Liver (tissue), 9 donors: ENCODE results near the gene PDGFD. TPM values are rescaled to one million over a fixed set of nuclear protein-coding genes. Genes with fewer than 3 reads are reported as not detected.

ENCODE experiments used
- DNase-seq: peaks from one replicate; pipeline ENCODE4 v3.0.0-alpha.2; 2017; ENCODE audit warnings: low spot score
- H3K27ac ChIP-seq, 2 donors: one replicate each; pipeline ENCODE4 v1.7.0; 2013; ENCODE audit warnings: inconsistent platforms in 2 of 2, low read length in 2 of 2, control low read depth in 1 of 2, low read depth in 1 of 2, mild to moderate bottlenecking in 1 of 2
- H3K27me3 ChIP-seq, 4 donors: one replicate each; pipeline versions ENCODE4 v1.6.1 to v1.7.0; 2013; ENCODE audit warnings: low read length in 3 of 4, inconsistent platforms in 1 of 4, mild to moderate bottlenecking in 1 of 4, moderate library complexity in 1 of 4; ENCODE audit not compliant: control insufficient read depth in 4 of 4, insufficient read depth in 4 of 4
- H3K36me3 ChIP-seq, 4 donors: one replicate each; pipeline versions ENCODE4 v1.6.1 to v1.7.0; 2013; ENCODE audit warnings: low read length in 3 of 4, mild to moderate bottlenecking in 3 of 4, low read depth in 1 of 4, moderate library complexity in 1 of 4; ENCODE audit not compliant: control insufficient read depth in 4 of 4, insufficient read depth in 3 of 4
- H3K4me1 ChIP-seq, 4 donors: one replicate each; pipeline versions ENCODE4 v1.6.1 to v1.7.0; 2013; ENCODE audit warnings: low read length in 3 of 4, mild to moderate bottlenecking in 3 of 4, moderate library complexity in 1 of 4; ENCODE audit not compliant: control insufficient read depth in 4 of 4, insufficient read depth in 4 of 4
- H3K4me3 ChIP-seq, 3 donors: one replicate each; pipeline versions ENCODE4 v1.6.1 to v1.7.0; 2013; ENCODE audit warnings: low read length in 3 of 3, control low read depth in 1 of 3, low read depth in 1 of 3, mild to moderate bottlenecking in 1 of 3
- H3K9ac ChIP-seq, 2 donors: one replicate each; pipeline ENCODE4 v1.7.0; 2013; ENCODE audit warnings: low read length in 2 of 2, mild to moderate bottlenecking in 2 of 2, moderate library complexity in 2 of 2, control low read depth in 1 of 2, low read depth in 1 of 2
- H3K9me3 ChIP-seq, 4 donors: one replicate each; pipeline versions ENCODE4 v1.6.1 to v1.7.0; 2013; ENCODE audit warnings: low read length in 3 of 4; ENCODE audit not compliant: control insufficient read depth in 4 of 4
- EGR1 ChIP-seq, 2 donors: IDR thresholded peaks; 2 replicates each; pipeline ENCODE4 v1.6.1; 2016 to 2018; ENCODE audit warnings: antibody characterized with exemption in 2 of 2, low read depth in 2 of 2
- FOXA1 ChIP-seq: IDR thresholded peaks from 2 replicates; pipeline ENCODE4 v1.6.1; 2016; ENCODE audit warnings: antibody characterized with exemption
- GABPA ChIP-seq, 2 donors: IDR thresholded peaks in 1 of 2; conservative IDR thresholded peaks in 1 of 2; 2 replicates each; pipeline ENCODE4 v1.6.1; 2016; ENCODE audit warnings: antibody characterized with exemption in 2 of 2, mild to moderate bottlenecking in 1 of 2, moderate library complexity in 1 of 2
- HNF4A ChIP-seq, 2 donors: conservative IDR thresholded peaks; 2 replicates each; pipeline ENCODE4 v1.6.1; 2016; ENCODE audit warnings: antibody characterized with exemption in 2 of 2, mild to moderate bottlenecking in 2 of 2
- JUND ChIP-seq, 2 donors: IDR thresholded peaks; 2 replicates each; pipeline ENCODE4 v1.6.1; 2016; ENCODE audit warnings: antibody characterized with exemption in 2 of 2
- NR2F2 ChIP-seq: IDR thresholded peaks from 2 replicates; pipeline ENCODE4 v1.6.1; 2016; ENCODE audit warnings: antibody characterized with exemption
- RAD21 ChIP-seq, 2 donors: IDR thresholded peaks; 2 replicates each; pipeline ENCODE4 v1.6.1; 2016; ENCODE audit warnings: antibody characterized with exemption in 2 of 2, mild to moderate bottlenecking in 2 of 2
- RXRA ChIP-seq, 2 donors: IDR thresholded peaks; 2 replicates each; pipeline ENCODE4 v1.6.1; 2017 to 2018; ENCODE audit warnings: antibody characterized with exemption in 2 of 2, mild to moderate bottlenecking in 1 of 2
- SP1 ChIP-seq: IDR thresholded peaks from 2 replicates; pipeline ENCODE4 v1.6.1; 2018; ENCODE audit warnings: antibody characterized with exemption, mild to moderate bottlenecking
- TAF1 ChIP-seq: conservative IDR thresholded peaks from 2 replicates; pipeline ENCODE4 v1.6.1; 2016; ENCODE audit warnings: antibody characterized with exemption, mild to moderate bottlenecking
- YY1 ChIP-seq: IDR thresholded peaks from 2 replicates; pipeline ENCODE4 v1.6.1; 2016; ENCODE audit warnings: antibody characterized with exemption, mild to moderate bottlenecking
- WGBS: extraction: QIAGEN DNeasy Blood & Tissue Kit; methylation state at CpG from one replicate; pipeline ENCODE4 v1.1.7; 2013; 5-methylcytosine and 5-hydroxymethylcytosine counted together
- polyA plus RNA-seq, 2 donors: library from polyadenylated mRNA; stranded (reverse) in 1 of 2; unstranded in 1 of 2; fragments of 200-250 nt in 1 of 2; fragments of >200 nt in 1 of 2; fragmentation: Nextera tagmentation in 1 of 2; extraction: Ambion mirVana in 1 of 2; gene quantifications; one replicate each; pipeline versions ENCODE4 v1.2.1 to v1.2.3, GENCODE V29; 2013 to 2015
- total RNA-seq, 2 donors: library from RNA; depleted of rRNA; stranded (reverse); fragments of >200 nt; gene quantifications; one replicate each; pipeline ENCODE4 v1.2.3, GENCODE V29; 2014
- TF ChIP-seq, protein P1 (sequence below): IDR thresholded peaks from 2 replicates; pipeline ENCODE4 v1.6.1; 2016; ENCODE audit warnings: antibody characterized with exemption
- TF ChIP-seq, protein P2 (sequence below): IDR thresholded peaks from 2 replicates; pipeline ENCODE4 v1.6.1; 2016; ENCODE audit warnings: antibody characterized with exemption
- TF ChIP-seq, protein P3 (sequence below): IDR thresholded peaks from 2 replicates; pipeline ENCODE4 v1.6.1; 2016; ENCODE audit warnings: antibody characterized with exemption, mild to moderate bottlenecking
- TF ChIP-seq, protein P4 (sequence below): fragments of 150-350 bp; IDR thresholded peaks from 2 replicates; pipeline ENCODE4 v1.5.1; 2017; ENCODE audit warnings: improper control_type of control experiment, low read depth, low read length; ENCODE audit not compliant: missing input control
- TF ChIP-seq, protein P5 (sequence below): IDR thresholded peaks from 2 replicates; pipeline ENCODE4 v1.6.1; 2016; ENCODE audit warnings: antibody characterized with exemption
- donor health status: healthy.
- donor health status: healthy.
- donor health status: healthy.
- donor health status: healthy.
- donor health status: healthy.

PDGFD gene
- total and polyA plus RNA-seq, 4 donors = 1.0 to 3.3 (median 2.1) TPM

DNA sequence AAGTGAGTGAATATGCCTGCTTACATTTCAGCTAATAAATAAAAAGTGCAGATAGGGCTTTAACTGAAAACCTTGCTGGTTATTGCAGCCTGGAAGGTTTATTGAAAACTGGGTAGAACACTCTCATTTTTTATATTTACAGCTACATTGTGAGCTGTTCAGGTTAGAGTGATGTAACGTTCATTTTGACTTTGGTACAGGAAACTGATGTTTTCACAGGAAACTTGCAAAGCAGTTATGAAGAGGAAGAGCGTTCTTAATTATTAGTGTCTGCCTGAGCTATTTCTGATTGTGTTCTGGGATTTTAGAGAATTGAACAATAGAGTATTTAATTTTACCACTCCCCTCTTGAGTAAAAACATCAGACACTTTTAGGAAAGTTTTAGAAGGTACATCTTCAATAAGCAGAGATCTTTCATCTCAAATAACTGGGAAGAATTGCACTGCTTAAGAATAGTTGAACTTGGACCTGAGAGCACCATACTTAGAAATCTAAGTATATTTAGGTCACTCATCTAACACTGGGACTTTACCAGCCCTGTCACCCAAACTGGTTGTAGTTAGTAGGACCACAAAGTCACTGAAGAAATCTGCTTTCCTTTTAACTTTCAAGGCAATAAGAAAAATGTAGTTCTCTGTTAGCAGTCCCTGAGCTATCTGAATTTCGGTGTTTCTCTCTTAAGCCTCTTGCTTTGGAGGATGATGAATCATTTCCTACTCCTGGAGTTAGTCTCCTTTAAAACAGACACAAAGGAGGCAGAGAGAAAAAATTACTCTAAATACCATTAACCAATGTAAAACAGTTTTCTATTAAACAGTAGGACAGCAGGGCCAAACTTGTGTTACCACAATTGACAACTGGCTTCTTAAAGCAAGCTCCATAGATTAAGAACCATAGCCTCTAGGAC is 256.1 kb downstream of the PDGFD start:
- DNase-seq = no peak
- Histone ChIP-seq H3K27ac (no peak overlapping the region), H3K36me3 (no peaks in the 10 kb centered on the region), H3K27me3 (no peaks in the 10 kb centered on the region), H3K4me3 (no peak overlapping the region), H3K9ac (no peak overlapping the region), H3K4me1 (no peaks in the 10 kb centered on the region), H3K9me3 (no peaks in the 10 kb centered on the region)
- WGBS = 62% methylated on average over 3 of the region's 3 CpGs
- TF ChIP-seq TAF1 (no peak), NR2F2 (no peak), HNF4A (conservative IDR thresholded peaks at IDR 0.05) (no peak), EGR1 (IDR thresholded peaks at IDR 0.05; ENCODE audit: low read depth in 2 of 2) (no peak), SP1 (no peak), JUND (IDR thresholded peaks at IDR 0.05) (no peak), RAD21 (IDR thresholded peaks at IDR 0.05) (no peak), RXRA (IDR thresholded peaks at IDR 0.05) (no peak), YY1 (no peak), GABPA (IDR thresholded peaks at IDR 0.05 in 1 of 2, conservative IDR thresholded peaks at IDR 0.05 in 1 of 2) (no peak), FOXA1 (no peak)
- TF ChIP-seq, protein P1, sequence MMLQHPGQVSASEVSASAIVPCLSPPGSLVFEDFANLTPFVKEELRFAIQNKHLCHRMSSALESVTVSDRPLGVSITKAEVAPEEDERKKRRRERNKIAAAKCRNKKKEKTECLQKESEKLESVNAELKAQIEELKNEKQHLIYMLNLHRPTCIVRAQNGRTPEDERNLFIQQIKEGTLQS = no peak
- TF ChIP-seq, protein P2, sequence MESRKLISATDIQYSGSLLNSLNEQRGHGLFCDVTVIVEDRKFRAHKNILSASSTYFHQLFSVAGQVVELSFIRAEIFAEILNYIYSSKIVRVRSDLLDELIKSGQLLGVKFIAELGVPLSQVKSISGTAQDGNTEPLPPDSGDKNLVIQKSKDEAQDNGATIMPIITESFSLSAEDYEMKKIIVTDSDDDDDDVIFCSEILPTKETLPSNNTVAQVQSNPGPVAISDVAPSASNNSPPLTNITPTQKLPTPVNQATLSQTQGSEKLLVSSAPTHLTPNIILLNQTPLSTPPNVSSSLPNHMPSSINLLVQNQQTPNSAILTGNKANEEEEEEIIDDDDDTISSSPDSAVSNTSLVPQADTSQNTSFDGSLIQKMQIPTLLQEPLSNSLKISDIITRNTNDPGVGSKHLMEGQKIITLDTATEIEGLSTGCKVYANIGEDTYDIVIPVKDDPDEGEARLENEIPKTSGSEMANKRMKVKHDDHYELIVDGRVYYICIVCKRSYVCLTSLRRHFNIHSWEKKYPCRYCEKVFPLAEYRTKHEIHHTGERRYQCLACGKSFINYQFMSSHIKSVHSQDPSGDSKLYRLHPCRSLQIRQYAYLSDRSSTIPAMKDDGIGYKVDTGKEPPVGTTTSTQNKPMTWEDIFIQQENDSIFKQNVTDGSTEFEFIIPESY = no peak
- TF ChIP-seq, protein P3, sequence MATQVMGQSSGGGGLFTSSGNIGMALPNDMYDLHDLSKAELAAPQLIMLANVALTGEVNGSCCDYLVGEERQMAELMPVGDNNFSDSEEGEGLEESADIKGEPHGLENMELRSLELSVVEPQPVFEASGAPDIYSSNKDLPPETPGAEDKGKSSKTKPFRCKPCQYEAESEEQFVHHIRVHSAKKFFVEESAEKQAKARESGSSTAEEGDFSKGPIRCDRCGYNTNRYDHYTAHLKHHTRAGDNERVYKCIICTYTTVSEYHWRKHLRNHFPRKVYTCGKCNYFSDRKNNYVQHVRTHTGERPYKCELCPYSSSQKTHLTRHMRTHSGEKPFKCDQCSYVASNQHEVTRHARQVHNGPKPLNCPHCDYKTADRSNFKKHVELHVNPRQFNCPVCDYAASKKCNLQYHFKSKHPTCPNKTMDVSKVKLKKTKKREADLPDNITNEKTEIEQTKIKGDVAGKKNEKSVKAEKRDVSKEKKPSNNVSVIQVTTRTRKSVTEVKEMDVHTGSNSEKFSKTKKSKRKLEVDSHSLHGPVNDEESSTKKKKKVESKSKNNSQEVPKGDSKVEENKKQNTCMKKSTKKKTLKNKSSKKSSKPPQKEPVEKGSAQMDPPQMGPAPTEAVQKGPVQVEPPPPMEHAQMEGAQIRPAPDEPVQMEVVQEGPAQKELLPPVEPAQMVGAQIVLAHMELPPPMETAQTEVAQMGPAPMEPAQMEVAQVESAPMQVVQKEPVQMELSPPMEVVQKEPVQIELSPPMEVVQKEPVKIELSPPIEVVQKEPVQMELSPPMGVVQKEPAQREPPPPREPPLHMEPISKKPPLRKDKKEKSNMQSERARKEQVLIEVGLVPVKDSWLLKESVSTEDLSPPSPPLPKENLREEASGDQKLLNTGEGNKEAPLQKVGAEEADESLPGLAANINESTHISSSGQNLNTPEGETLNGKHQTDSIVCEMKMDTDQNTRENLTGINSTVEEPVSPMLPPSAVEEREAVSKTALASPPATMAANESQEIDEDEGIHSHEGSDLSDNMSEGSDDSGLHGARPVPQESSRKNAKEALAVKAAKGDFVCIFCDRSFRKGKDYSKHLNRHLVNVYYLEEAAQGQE = no peak
- TF ChIP-seq, protein P4, sequence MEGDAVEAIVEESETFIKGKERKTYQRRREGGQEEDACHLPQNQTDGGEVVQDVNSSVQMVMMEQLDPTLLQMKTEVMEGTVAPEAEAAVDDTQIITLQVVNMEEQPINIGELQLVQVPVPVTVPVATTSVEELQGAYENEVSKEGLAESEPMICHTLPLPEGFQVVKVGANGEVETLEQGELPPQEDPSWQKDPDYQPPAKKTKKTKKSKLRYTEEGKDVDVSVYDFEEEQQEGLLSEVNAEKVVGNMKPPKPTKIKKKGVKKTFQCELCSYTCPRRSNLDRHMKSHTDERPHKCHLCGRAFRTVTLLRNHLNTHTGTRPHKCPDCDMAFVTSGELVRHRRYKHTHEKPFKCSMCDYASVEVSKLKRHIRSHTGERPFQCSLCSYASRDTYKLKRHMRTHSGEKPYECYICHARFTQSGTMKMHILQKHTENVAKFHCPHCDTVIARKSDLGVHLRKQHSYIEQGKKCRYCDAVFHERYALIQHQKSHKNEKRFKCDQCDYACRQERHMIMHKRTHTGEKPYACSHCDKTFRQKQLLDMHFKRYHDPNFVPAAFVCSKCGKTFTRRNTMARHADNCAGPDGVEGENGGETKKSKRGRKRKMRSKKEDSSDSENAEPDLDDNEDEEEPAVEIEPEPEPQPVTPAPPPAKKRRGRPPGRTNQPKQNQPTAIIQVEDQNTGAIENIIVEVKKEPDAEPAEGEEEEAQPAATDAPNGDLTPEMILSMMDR = no peak
- TF ChIP-seq, protein P5, sequence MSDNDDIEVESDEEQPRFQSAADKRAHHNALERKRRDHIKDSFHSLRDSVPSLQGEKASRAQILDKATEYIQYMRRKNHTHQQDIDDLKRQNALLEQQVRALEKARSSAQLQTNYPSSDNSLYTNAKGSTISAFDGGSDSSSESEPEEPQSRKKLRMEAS = no peak
